HepG2 (cell line): ENCODE data around the gene HSPB7. TPM values are rescaled to one million over a fixed set of nuclear protein-coding genes. Genes with fewer than 3 reads are reported as not detected.
A peak's percentile ranks its signal among the peaks of the same experiment; 100 is the strongest.

ENCODE experiments used
- CEBPZ ChIP-seq: IDR thresholded peaks from 2 replicates; pipeline ENCODE4 v1.6.1; 2012; ENCODE audit warnings: low read length, improper control_type of control experiment
- ETV5 ChIP-seq: IDR thresholded peaks from 2 replicates; pipeline ENCODE4 v1.6.1; 2018; ENCODE audit warnings: missing biosample characterization, missing genetic modification reagents, inconsistent platforms, borderline replicate concordance
- FOXC1 ChIP-seq: sonication (generic); formaldehyde crosslinking; IDR thresholded peaks from 2 replicates; pipeline ENCODE4 v1.8.0; 2022; ENCODE audit warnings: mild to moderate bottlenecking, missing genetic modification reagents, borderline replicate concordance
- GMEB2 ChIP-seq: IDR thresholded peaks from 2 replicates; pipeline ENCODE4 v1.6.1; 2016; ENCODE audit warnings: missing biosample characterization, missing genetic modification reagents, low read depth
- HNRNPUL1 ChIP-seq: fragments of 200-400 bp; formaldehyde crosslinking; IDR thresholded peaks from 2 replicates; pipeline ENCODE4 v1.6.1; 2017; ENCODE audit warnings: low read depth, mild to moderate bottlenecking, low read length, moderate library complexity
- HOXA3 ChIP-seq: sonication (generic); formaldehyde crosslinking; IDR thresholded peaks from 2 replicates; pipeline ENCODE4 v1.5.0; 2020; ENCODE audit warnings: missing genetic modification reagents
- NR2C2 ChIP-seq: sonication (generic); formaldehyde crosslinking; IDR thresholded peaks from 2 replicates; pipeline ENCODE4 v1.4.0; 2020; ENCODE audit warnings: missing genetic modification reagents, mild to moderate bottlenecking, moderate library complexity, borderline replicate concordance
- POGZ ChIP-seq: sonication (generic); formaldehyde crosslinking; IDR thresholded peaks from 2 replicates; pipeline ENCODE4 v1.4.0; 2020; ENCODE audit warnings: mild to moderate bottlenecking, missing genetic modification reagents
- POLR2AphosphoS5 ChIP-seq: IDR thresholded peaks from 2 replicates; pipeline ENCODE4 v1.6.1; 2012; ENCODE audit warnings: low read depth, low read length
- SP1 ChIP-seq, 2 experiments: fragments of 450-650 bp in 1 of 2; sonication (generic) in 1 of 2; formaldehyde crosslinking in 1 of 2; IDR thresholded peaks; 2 replicates each; pipeline versions ENCODE4 v1.4.0 to v1.6.1; 2016 to 2020; ENCODE audit warnings: missing genetic modification reagents in 1 of 2
- STAG1 ChIP-seq: sonication (generic); formaldehyde crosslinking; IDR thresholded peaks from 2 replicates; pipeline ENCODE4 v1.4.0; 2020; ENCODE audit warnings: missing genetic modification reagents
- TCF7L2 ChIP-seq: IDR thresholded peaks from 2 replicates; pipeline ENCODE4 v1.6.1; 2011; ENCODE audit warnings: mild to moderate bottlenecking, low read depth, low read length, moderate library complexity
- THAP7 ChIP-seq: sonication (generic); formaldehyde crosslinking; IDR thresholded peaks from 2 replicates; pipeline ENCODE4 v1.8.1; 2023; ENCODE audit warnings: mild to moderate bottlenecking, missing genetic modification reagents
- YY1 ChIP-seq: IDR thresholded peaks from 2 replicates; pipeline ENCODE4 v1.6.1; 2011; ENCODE audit warnings: low read length, low read depth, moderate library complexity, mild to moderate bottlenecking; ENCODE audit not compliant: insufficient read depth, insufficient replicate concordance
- ZNF160 ChIP-seq: sonication (generic); formaldehyde crosslinking; IDR thresholded peaks from 2 replicates; pipeline ENCODE4 v1.8.0; 2022; ENCODE audit warnings: mild to moderate bottlenecking, inconsistent platforms, missing genetic modification reagents
- ZNF570 ChIP-seq: sonication (generic); formaldehyde crosslinking; IDR thresholded peaks from 2 replicates; pipeline ENCODE4 v1.4.0; 2020; ENCODE audit warnings: mild to moderate bottlenecking, missing genetic modification reagents, borderline replicate concordance
- ZNF629 ChIP-seq: sonication (generic); formaldehyde crosslinking; conservative IDR thresholded peaks from 2 replicates; pipeline ENCODE4 v1.5.0; 2020; ENCODE audit warnings: missing genetic modification reagents
- ZNF644 ChIP-seq: IDR thresholded peaks from 2 replicates; pipeline ENCODE4 v1.6.1; 2016; ENCODE audit warnings: low read depth
- ZNF687 ChIP-seq: sonication (generic); formaldehyde crosslinking; IDR thresholded peaks from 2 replicates; pipeline ENCODE4 v1.5.1; 2020; ENCODE audit warnings: mild to moderate bottlenecking, missing genetic modification reagents, moderate library complexity
- polyA plus RNA-seq, 8 experiments: library from polyadenylated mRNA; depleted of rRNA in 3 of 8; stranded (reverse) in 7 of 8; unstranded in 1 of 8; fragments of >200 nt; fragmentation: Illumina TruSeq in 4 of 8; extraction: Trizol in 4 of 8; gene quantifications; 2 replicates each; pipeline versions ENCODE4 v1.2.1 to v1.2.3, GENCODE V29; 2011 to 2016; ENCODE audit warnings: low read depth in 4 of 8, missing spikeins in 1 of 8, mixed read lengths in 1 of 8; ENCODE audit not compliant: insufficient read depth in 1 of 8
- total RNA-seq, 5 experiments: library from RNA; depleted of rRNA; stranded (reverse); fragments of >200 nt; fragmentation: Illumina TruSeq; extraction: Trizol; gene quantifications; 2 replicates each; pipeline ENCODE4 v1.2.3, GENCODE V29; 2016; ENCODE audit warnings: low read depth in 1 of 5

The HSPB7 gene
- total and polyA plus RNA-seq, 2 of the 13 experiments (the other 11 are each of a cell fraction or from before 2014, with no cell fraction given), result 0.20 TPM; not detected in 1

GRCh38 chr1:15975805-15976680 lies 41.8 kb downstream of the HSPB7 start, which contains the start of gene ZBTB17 (continued):
- no peak for TF ChIP-seq CEBPZ
- TF ChIP-seq GMEB2 (CRISPR knock-in tag), result 0 out of 2 replicates have a peak, but pooled peaks have one; percentile 39
- peak; percentile 40; the same call in 1 of the 2 replicates for TF ChIP-seq POGZ
- no peak for TF ChIP-seq SP1 (IDR thresholded peaks at IDR 0.05)
- no peak for TF ChIP-seq SP1 (CRISPR knock-in tag; IDR thresholded peaks at IDR 0.05)
- no peak for TF ChIP-seq ZNF629 (CRISPR knock-in tag)
- peak; percentile 65 for TF ChIP-seq ETV5 (CRISPR knock-in tag)
- TF ChIP-seq HNRNPUL1, result no peak
- no peak for TF ChIP-seq ZNF644 (CRISPR knock-in tag)
- peak; percentile 99 for TF ChIP-seq YY1
- peak; percentile 87 for TF ChIP-seq POLR2AphosphoS5
- TF ChIP-seq ZNF160 (CRISPR knock-in tag), result 0 out of 2 replicates have a peak, but pooled peaks have one; percentile 2
- no peak for TF ChIP-seq TCF7L2
- TF ChIP-seq FOXC1, result peak; percentile 41; the same call in 1 of the 2 replicates
- no peak for TF ChIP-seq STAG1 (CRISPR knock-in tag)
- 0 out of 2 replicates have a peak, but pooled peaks have one; percentile 36 for TF ChIP-seq THAP7
- TF ChIP-seq ZNF570 (CRISPR knock-in tag), result peak; percentile 33; the same call in 1 of the 2 replicates
- peak; percentile 79 for TF ChIP-seq ZNF687 (CRISPR knock-in tag)
- TF ChIP-seq NR2C2, result peak; percentile 97
- TF ChIP-seq HOXA3 (CRISPR knock-in tag), result peak; percentile 97
